Measurements from ENCODE around the gene ZNF787. TPM values are rescaled to one million over a fixed set of nuclear protein-coding genes. Genes with fewer than 3 reads are reported as not detected.

ZNF787 gene
- total and polyA plus RNA-seq, 2 donors (not counting 1 experiment from before 2014, with no cell fraction given) = 2.6 to 28.7 TPM

DNA sequence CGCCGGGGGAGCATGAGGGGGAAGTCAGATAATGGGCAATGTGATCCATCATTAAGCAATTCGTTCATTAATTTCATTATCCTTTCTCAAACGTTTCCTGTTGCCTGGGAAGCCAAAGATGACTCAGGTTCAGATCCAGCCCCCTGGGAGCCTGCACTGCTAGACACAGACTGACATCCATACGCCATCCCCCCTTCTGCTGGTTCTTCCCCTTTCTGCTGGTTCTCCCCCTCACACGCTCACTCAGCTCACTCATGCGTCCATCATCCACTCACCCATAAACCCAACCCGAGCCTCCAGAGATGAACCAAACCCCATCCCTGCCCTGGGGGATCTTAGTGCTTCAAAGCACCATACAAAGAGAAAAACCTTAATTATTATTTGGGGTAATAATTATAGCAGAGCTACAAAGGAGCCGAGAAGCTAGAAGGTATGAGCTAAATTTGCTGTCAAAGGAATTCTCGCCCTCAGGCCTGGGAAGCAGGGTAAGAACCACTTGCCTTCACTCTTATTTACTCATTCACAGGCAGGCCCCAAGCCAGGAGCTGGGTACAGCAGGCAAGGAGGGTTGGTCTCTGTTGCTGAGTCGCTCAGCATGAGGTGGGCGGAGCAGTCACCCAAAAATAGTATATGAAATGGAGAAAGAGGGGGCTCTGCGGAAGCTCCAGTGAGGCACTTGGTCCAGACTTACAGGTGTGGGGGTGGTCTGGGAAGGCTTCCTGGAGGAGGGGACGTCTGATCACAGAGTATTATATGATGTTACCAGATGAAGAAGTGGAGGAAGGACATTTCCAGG is 13.0 kb upstream of the ZNF787 start:
- H3K4me2 ChIP-seq (ENCODE audit: extremely low read depth, insufficient read depth, low read length) = no peak overlapping the region
- no peak overlapping the region for H3K27ac ChIP-seq (ENCODE audit: insufficient read depth, low read length)
- DNase-seq (ENCODE audit: low read depth in 2 of 2) = no peak

DNA sequence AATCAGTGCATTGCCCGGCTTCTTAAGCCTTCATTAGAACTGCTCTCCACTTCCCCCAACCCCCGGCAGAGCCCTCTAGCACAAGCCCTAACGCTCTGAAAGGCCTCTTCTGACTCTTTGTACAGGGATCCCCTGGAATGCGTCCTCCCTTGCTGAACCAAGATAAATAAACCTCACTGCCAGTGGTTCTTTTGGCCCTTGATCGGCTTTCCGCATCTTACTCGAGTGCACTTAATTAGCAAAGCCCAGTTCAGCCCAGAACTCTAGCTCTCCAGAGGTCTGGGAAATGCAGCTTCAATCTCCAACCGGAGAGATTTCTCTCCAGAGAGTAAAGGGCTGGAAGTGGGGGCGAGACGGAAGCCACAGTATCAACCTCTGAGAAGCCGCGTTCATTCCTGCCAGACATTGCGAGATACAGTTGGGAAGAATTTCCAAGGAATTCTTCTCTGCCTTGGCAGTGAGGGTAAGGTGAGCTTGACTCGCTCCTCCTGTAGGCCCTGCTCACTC is 11.3 kb upstream of the ZNF787 start:
- no peak overlapping the region for H3K27ac ChIP-seq (ENCODE audit: insufficient read depth, low read length)
- H2AFZ ChIP-seq (ENCODE audit: low read length) = no peak overlapping the region
- TF ChIP-seq, protein P1, sequence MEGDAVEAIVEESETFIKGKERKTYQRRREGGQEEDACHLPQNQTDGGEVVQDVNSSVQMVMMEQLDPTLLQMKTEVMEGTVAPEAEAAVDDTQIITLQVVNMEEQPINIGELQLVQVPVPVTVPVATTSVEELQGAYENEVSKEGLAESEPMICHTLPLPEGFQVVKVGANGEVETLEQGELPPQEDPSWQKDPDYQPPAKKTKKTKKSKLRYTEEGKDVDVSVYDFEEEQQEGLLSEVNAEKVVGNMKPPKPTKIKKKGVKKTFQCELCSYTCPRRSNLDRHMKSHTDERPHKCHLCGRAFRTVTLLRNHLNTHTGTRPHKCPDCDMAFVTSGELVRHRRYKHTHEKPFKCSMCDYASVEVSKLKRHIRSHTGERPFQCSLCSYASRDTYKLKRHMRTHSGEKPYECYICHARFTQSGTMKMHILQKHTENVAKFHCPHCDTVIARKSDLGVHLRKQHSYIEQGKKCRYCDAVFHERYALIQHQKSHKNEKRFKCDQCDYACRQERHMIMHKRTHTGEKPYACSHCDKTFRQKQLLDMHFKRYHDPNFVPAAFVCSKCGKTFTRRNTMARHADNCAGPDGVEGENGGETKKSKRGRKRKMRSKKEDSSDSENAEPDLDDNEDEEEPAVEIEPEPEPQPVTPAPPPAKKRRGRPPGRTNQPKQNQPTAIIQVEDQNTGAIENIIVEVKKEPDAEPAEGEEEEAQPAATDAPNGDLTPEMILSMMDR (conservative IDR thresholded peaks at IDR 0.05 in 1 of 2, IDR thresholded peaks at IDR 0.05 in 1 of 2; ENCODE audit: low read depth in 1 of 2, low read length in 2 of 2) = no peak
- TF ChIP-seq EZH2 (IDR thresholded peaks at IDR 0.05; ENCODE audit: low read length, missing control alignments) = no peak
- H3K27me3 ChIP-seq (ENCODE audit: control insufficient read depth, insufficient read depth, low read length) = no peaks in the 10 kb centered on the region
- H3K9ac ChIP-seq (ENCODE audit: insufficient read depth, low read length) = no peak overlapping the region
- H3K4me1 ChIP-seq (ENCODE audit: control insufficient read depth, extremely low read depth, insufficient read depth, low read length) = no peaks in the 10 kb centered on the region
- no peaks in the 10 kb centered on the region for H3K9me3 ChIP-seq (ENCODE audit: control insufficient read depth, insufficient read depth, low read depth, low read length)
- H3K36me3 ChIP-seq (ENCODE audit: control insufficient read depth, insufficient read depth, low read length) = no peaks in the 10 kb centered on the region
- peak; percentile 70 to 72 for DNase-seq (ENCODE audit: low read depth in 2 of 2)
- peak overlapping the region; percentile 20 for H3K4me2 ChIP-seq (ENCODE audit: extremely low read depth, insufficient read depth, low read length)
- no peaks in the 10 kb centered on the region for H3K79me2 ChIP-seq (ENCODE audit: control insufficient read depth, insufficient read depth, low read length)
- peak overlapping the region in 1 of 4 experiments; percentile 34 for H3K4me3 ChIP-seq (replicated peaks in 1 of 4; ENCODE audit: control extremely low read depth in 1 of 4, insufficient read depth in 1 of 4, low read depth in 3 of 4, low read length in 4 of 4)
- H4K20me1 ChIP-seq (ENCODE audit: control insufficient read depth, extremely low read depth, insufficient read depth, low read length) = no peaks in the 10 kb centered on the region

More for the DNA sequence above, 13.0 kb upstream of the ZNF787 start:
- no peaks in the 10 kb centered on the region for H4K20me1 ChIP-seq (ENCODE audit: control insufficient read depth, extremely low read depth, insufficient read depth, low read length)
- no peaks in the 10 kb centered on the region for H3K27me3 ChIP-seq (ENCODE audit: control insufficient read depth, insufficient read depth, low read length)
- H3K4me1 ChIP-seq (ENCODE audit: control insufficient read depth, extremely low read depth, insufficient read depth, low read length) = no peaks in the 10 kb centered on the region
- no peaks in the 10 kb centered on the region for H3K36me3 ChIP-seq (ENCODE audit: control insufficient read depth, insufficient read depth, low read length)
- TF ChIP-seq, protein P1 (conservative IDR thresholded peaks at IDR 0.05 in 1 of 2, IDR thresholded peaks at IDR 0.05 in 1 of 2; ENCODE audit: low read depth in 1 of 2, low read length in 2 of 2) = no peak
- TF ChIP-seq EZH2 (IDR thresholded peaks at IDR 0.05; ENCODE audit: low read length, missing control alignments) = no peak
- H2AFZ ChIP-seq (ENCODE audit: low read length) = no peak overlapping the region
- H3K79me2 ChIP-seq (ENCODE audit: control insufficient read depth, insufficient read depth, low read length) = no peaks in the 10 kb centered on the region
- no peak overlapping the region for H3K9ac ChIP-seq (ENCODE audit: insufficient read depth, low read length)
- H3K4me3 ChIP-seq (replicated peaks in 1 of 4; ENCODE audit: control extremely low read depth in 1 of 4, insufficient read depth in 1 of 4, low read depth in 3 of 4, low read length in 4 of 4) = no peak overlapping the region
- H3K9me3 ChIP-seq (ENCODE audit: control insufficient read depth, insufficient read depth, low read depth, low read length) = no peaks in the 10 kb centered on the region

DNA sequence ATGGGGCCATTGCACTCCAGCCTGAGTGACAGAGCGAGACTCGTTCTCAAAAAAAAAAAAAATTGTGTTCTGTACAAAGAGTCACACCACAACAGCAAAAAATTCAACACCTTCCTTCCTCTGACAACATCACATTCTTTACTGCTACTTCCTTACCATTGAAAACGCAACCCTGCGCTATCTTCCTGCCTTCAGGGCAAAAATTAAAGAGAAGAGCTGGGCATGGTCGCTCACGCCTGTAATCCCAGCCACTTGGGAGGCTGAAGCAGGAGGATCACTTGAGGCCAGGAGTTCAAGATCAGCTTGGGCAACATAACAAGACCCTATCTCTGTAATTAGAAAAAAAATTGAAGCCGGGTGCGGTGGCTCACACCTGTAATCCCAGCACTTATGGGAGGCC is 10.6 kb upstream of the ZNF787 start:
- no peak for TF ChIP-seq EZH2 (IDR thresholded peaks at IDR 0.05; ENCODE audit: low read length, missing control alignments)
- TF ChIP-seq, protein P1 (conservative IDR thresholded peaks at IDR 0.05 in 1 of 2, IDR thresholded peaks at IDR 0.05 in 1 of 2; ENCODE audit: low read depth in 1 of 2, low read length in 2 of 2) = no peak
- H3K4me3 ChIP-seq (replicated peaks in 1 of 4; ENCODE audit: control extremely low read depth in 1 of 4, insufficient read depth in 1 of 4, low read depth in 3 of 4, low read length in 4 of 4) = no peak overlapping the region
- no peak overlapping the region for H2AFZ ChIP-seq (ENCODE audit: low read length)
- no peaks in the 10 kb centered on the region for H3K36me3 ChIP-seq (ENCODE audit: control insufficient read depth, insufficient read depth, low read length)
- H3K79me2 ChIP-seq (ENCODE audit: control insufficient read depth, insufficient read depth, low read length) = no peaks in the 10 kb centered on the region
- H3K9me3 ChIP-seq (ENCODE audit: control insufficient read depth, insufficient read depth, low read depth, low read length) = no peaks in the 10 kb centered on the region
- no peak overlapping the region for H3K27ac ChIP-seq (ENCODE audit: insufficient read depth, low read length)
- no peak overlapping the region for H3K9ac ChIP-seq (ENCODE audit: insufficient read depth, low read length)
- DNase-seq (ENCODE audit: low read depth in 2 of 2) = no peak
- H4K20me1 ChIP-seq (ENCODE audit: control insufficient read depth, extremely low read depth, insufficient read depth, low read length) = no peaks in the 10 kb centered on the region
- no peaks in the 10 kb centered on the region for H3K27me3 ChIP-seq (ENCODE audit: control insufficient read depth, insufficient read depth, low read length)
- H3K4me1 ChIP-seq (ENCODE audit: control insufficient read depth, extremely low read depth, insufficient read depth, low read length) = no peaks in the 10 kb centered on the region
- no peak overlapping the region for H3K4me2 ChIP-seq (ENCODE audit: extremely low read depth, insufficient read depth, low read length)

Data from fibroblast of lung (primary cell).